ENCODE measurements around the gene SGTA.

SGTA gene

DNA sequence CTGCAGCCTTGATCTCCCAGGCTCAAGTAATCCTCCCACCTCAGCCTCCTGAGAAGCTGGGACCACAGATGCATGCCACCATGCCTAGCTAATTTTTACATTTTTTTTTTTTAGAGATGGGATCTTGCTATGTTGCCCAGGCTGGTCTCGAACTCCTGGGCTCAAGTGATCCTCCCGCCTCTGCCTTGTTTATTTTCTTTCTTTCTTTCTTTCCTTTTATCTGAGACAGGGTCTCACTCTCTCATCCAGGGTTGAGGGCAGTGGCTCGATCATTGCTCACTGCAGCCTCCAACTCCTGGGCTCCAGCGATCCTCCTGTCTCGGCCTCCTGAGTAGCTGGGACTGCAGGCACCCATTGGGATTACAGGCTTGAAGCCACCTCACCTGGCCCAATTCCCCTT, 76.8 kb downstream of the SGTA start:
- Histone ChIP-seq H3K4me3 (ENCODE audit: low read length in 2 of 2) (no peak overlapping the region), H3K27me3 (ENCODE audit: control insufficient read depth in 2 of 2, insufficient read depth in 2 of 2, low read length in 2 of 2) (no peaks in the 10 kb centered on the region), H3K4me1 (ENCODE audit: control insufficient read depth in 2 of 2, insufficient read depth in 2 of 2, low read length in 2 of 2) (peaks cover 0 to 5% of the 10 kb centered on the region in 2 donors), H3K27ac (ENCODE audit: low read depth in 2 of 2, low read length in 2 of 2) (no peak overlapping the region), H3K36me3 (ENCODE audit: control insufficient read depth in 2 of 2, insufficient read depth in 2 of 2, low read length in 2 of 2) (no peaks in the 10 kb centered on the region), H3K9me3 (ENCODE audit: control insufficient read depth in 2 of 2, low read length in 2 of 2) (no peaks in the 10 kb centered on the region), H3K9ac (ENCODE audit: low read depth in 1 of 2, low read length in 2 of 2) (no peak overlapping the region)

Measured in mucosa of rectum (tissue), 2 donors.